Neural progenitor cell (in vitro differentiated cells): ENCODE results near the gene APLP1.

Source experiments
- CTCF ChIP-seq: fragments of 200-600 bp; sonication (generic); IDR thresholded peaks from 2 replicates; pipeline ENCODE4 v1.5.1; 2017; ENCODE audit warnings: antibody characterized with exemption, mild to moderate bottlenecking
- EZH2 ChIP-seq: fragments of 200-600 bp; sonication (generic); IDR thresholded peaks from 2 replicates; pipeline ENCODE4 v1.6.1; 2017; ENCODE audit warnings: antibody characterized with exemption, mild to moderate bottlenecking, moderate library complexity
- EZH2phosphoT487 ChIP-seq: fragments of 200-600 bp; sonication (generic); IDR thresholded peaks from 2 replicates; pipeline ENCODE4 v1.6.1; 2017; ENCODE audit warnings: antibody characterized with exemption

- TF ChIP-seq CTCF = no peak
- TF ChIP-seq EZH2phosphoT487 = no peak
- no peak for TF ChIP-seq EZH2
These were observed 15.5 kb downstream of the APLP1 start for GRCh38 chr19:35883882-35884281.
